GM19025 (cell line): Measurements from ENCODE around the gene KRT75.

Experiments
- ATAC-seq: cut with Tn5 transposase; IDR thresholded peaks from one replicate; pipeline ENCODE4 v1.9.1; 2021; ENCODE audit warnings: mild to moderate bottlenecking, low read depth, moderate library complexity; ENCODE audit not compliant: unreplicated experiment

The KRT75 gene

DNA sequence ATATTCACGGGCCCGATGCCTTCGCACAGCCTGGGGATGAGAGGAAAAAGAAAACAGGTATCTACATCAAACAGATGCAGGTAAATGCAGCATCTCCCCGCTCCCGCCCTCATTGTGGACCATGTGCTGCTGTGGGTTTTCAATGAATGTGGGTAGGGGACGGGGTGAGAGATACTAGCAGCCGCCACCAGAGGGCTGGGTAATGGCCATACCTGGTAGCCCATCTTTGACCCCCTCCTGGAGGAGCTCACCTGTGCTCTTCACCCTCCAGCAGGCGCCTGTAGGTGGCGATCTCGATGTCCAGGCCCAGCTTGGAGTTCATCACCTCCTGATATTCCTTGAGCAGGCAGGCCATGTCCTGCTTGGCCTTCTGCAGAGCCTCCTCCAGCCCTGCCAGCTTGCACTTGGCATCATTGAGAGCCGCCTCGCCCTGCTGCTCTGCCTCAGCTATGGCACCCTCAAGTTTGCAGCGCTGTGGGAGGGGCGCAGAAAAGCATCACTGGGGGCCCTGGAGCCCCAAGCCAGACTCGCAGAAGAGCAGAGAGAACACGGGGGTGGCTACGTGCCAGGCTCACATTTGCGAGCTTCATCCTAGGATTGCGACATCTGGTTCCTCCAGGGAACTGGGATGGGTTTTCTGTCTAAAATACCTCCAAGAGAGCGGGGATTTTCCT lies 38.3 kb downstream of the KRT75 start:
- no peak for ATAC-seq

- ATAC-seq, result no peak
Observed at GRCh38 chr12:52394836-52395405, 39.2 kb downstream of the KRT75 start.

DNA sequence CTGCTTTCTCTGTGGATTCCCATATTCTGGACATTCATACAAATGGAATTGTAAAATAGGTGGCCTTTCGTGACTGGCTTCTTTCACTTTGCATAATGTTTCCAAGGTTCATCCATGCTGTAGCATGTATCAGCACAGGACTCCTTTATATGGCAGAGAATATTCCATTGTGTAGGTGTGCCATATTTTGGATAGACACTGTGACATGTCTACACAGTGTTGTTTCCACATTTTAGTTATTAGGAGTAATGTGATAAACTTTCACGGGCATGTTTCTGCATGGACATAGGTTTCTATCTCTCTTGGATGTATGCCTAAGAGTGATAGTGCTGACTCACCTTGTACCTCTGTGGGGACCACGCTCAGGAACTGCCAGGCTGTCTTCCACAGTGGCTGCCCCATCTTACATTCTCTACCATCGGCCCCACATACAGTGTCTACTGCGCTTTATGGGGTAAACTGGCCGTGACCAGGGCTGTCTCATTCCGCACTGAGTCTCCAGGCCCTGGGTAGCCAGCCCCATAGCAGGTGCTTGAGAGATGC lies 41.6 kb downstream of the KRT75 start:
- ATAC-seq, result no peak

DNA sequence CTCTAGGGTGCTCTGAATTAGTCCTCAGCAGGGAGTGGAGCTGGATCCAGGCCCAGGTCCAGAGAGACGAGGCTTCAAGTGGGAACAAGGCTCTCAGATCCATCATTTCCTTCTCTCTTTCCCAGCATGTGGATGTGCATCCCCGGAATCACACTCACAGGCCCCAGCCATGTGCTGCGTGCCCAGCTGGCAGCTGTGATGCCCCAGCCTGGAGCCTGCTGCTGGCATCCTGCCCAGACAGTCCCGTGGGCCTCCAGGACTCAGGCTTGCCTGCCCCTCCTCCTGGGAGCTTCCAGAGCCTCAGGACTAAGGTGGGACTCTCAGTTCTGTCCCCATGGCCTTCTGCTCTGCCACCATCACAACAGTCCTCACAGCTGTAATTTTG lies 42.6 kb downstream of the KRT75 start:
- ATAC-seq, result no peak

GRCh38 chr12:52390739-52391617 lies 43.2 kb downstream of the KRT75 start:
- no peak for ATAC-seq

GRCh38 chr12:52389313-52390207 lies 44.6 kb downstream of the KRT75 start:
- ATAC-seq, result no peak

DNA sequence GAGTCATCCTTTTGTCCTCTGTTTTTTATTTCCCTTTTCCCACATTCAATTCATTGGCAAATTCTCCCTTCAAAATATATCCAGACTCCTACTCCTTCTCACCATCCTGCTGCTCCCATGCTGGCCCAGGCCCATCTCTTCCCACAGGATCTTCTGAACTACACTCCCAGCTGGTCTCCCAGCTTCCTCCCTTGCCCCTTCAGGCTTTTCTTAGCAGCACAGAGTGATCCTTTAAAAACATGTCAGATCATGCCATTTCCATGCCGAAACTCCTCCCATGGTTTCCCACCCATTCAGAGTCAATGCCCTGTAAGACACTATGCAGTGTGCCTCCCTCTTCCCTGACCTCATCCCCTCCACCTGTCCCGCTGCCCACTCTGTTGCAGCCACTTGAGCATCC lies 46.3 kb downstream of the KRT75 start:
- ATAC-seq, result no peak

DNA sequence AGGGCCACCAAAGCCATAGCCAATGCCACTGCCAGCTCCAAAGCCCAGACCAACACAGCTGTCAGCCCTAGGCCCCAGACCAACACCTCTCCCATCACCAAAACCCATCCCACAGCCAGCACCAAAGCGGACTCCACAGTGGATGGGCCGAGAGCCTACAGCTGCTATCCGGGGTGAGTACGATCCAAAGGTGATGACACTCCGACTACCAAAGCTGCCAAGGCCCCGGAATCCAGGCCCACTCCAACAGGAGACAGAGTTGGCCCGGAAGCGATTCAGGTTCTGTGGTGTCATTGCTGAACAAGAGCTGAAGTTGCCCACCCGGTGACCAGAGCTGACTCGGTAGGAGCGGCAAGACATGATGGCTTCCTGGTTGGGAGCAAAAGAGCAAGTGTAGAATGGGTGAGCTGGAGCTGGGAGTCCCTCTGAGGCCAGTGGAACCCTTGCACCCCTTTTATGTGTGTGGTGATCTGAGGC lies 48.9 kb downstream of the KRT75 start, which contains the start of gene KRT84:
Gene KRT84 (minus strand): TSS at position 427 of the 477 bp plus-strand sequence. CDS start 67 bp downstream, at position 360.
- ATAC-seq, result no peak

- no peak for ATAC-seq
Observed at GRCh38 chr12:52383331-52383730, 50.8 kb downstream of the KRT75 start.

DNA sequence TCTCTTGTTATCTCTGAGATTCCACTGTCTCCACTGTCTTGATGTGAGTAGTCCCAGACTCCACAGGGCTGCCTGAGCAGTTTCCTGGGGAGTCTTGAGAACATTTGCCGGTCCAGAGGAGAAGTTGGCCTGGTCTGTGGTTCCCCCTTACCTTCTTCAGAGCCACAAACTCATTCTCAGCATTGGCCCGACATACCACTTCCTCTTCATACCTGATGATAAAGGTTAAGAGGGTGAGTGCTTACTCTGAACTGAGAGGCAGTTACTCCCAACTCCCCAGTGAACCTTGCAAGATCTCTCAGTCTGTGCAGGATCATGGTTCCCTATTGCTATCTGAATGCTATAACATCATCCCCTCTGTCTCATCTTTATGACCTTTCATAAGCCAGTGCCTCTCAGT lies 51.3 kb downstream of the KRT75 start:
- no peak for ATAC-seq

- ATAC-seq, result no peak
Observed at GRCh38 chr12:52381206-52381605, 53.0 kb downstream of the KRT75 start.

DNA sequence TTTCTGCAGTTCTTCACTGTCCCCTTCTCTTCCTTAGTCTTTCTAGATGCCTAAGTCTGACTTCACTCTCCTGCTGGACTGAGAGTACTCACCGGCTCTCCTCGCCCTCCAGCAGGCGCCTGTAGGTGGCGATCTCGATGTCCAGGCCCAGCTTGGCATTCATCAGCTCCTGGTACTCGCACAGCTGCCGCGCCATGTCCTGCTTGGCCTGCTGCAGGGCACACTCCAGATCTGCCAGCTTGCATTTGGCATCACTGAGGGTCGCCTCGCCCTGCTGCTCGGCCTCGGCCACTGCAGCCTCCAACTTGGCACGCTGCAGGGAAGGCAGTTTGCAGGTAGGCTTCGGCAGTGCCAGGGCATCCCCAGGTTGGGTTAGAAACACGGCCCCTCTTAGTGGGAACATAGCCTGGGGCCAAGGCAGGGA lies 53.9 kb downstream of the KRT75 start:
- ATAC-seq, result no peak

DNA sequence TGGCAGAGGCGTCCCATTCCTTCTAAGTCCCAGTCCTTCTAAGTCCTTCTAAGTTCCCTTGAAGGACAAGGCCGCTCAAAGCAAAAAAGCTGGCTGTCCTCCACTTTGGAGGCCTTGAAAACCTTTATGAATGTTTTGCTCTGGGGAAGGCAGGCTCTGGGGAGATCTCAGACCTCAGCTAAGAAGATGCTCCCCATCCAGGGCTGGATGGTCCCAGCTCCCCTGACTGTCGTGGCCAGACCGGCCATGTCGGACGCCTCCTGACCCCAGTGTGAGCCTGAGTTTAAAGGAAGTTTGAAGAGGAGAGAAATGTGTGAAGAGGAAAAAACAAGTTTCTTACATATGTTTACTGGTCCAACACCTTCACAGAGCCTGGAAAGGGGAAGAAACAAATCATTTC lies 54.6 kb downstream of the KRT75 start:
- ATAC-seq, result no peak

GRCh38 chr12:52378091-52378490 lies 56.1 kb downstream of the KRT75 start:
- no peak for ATAC-seq

- ATAC-seq, result no peak
Observed at GRCh38 chr12:52377266-52377665, 56.9 kb downstream of the KRT75 start.
